ENCODE measurements around the gene GRPEL2. TPM values are rescaled to one million over a fixed set of nuclear protein-coding genes. Genes with fewer than 3 reads are reported as not detected.

GRPEL2 gene
- total RNA-seq, 1 experiment from 2014 or later, result 22.0 TPM

GRCh38 chr5:149340920-149341319 is 4.4 kb upstream of the GRPEL2 start:
- H3K4me1 ChIP-seq (ENCODE audit: low read length), result peaks cover 10% of the 10 kb centered on the region

GRCh38 chr5:149341876-149342275 is 3.4 kb upstream of the GRPEL2 start:
- Histone ChIP-seq H3K27ac (ENCODE audit: low read length) (no peak overlapping the region), H3K79me2 (ENCODE audit: low read length) (peaks cover 14% of the 10 kb centered on the region), H3K9ac (ENCODE audit: low read length) (no peak overlapping the region), H3K36me3 (ENCODE audit: insufficient read depth, low read length) (peaks cover under 1% of the 10 kb centered on the region; the same call in 1 of the 2 replicates), H4K20me1 (ENCODE audit: insufficient read depth, low read depth, low read length) (no peaks in the 10 kb centered on the region), H3K4me3 (ENCODE audit: low read length) (no peak overlapping the region), H3K9me3 (ENCODE audit: low read length) (no peaks in the 10 kb centered on the region), H3K4me1 (ENCODE audit: low read length) (peaks cover 15% of the 10 kb centered on the region), H3K27me3 (ENCODE audit: low read length) (no peaks in the 10 kb centered on the region), H3K9me2 (replicated peaks; ENCODE audit: insufficient read depth, low read length) (no peaks in the 10 kb centered on the region), H2AFZ (ENCODE audit: low read length) (no peak overlapping the region), H3K4me2 (ENCODE audit: low read depth, low read length, poor library complexity, severe bottlenecking) (no peak overlapping the region)
- DNase-seq, result no peak

More at GRCh38 chr5:149340920-149341319, 4.4 kb upstream of the GRPEL2 start:
- no peaks in the 10 kb centered on the region for H4K20me1 ChIP-seq (ENCODE audit: insufficient read depth, low read depth, low read length)
- H3K4me2 ChIP-seq (ENCODE audit: low read depth, low read length, poor library complexity, severe bottlenecking), result no peak overlapping the region
- H3K4me3 ChIP-seq (ENCODE audit: low read length), result no peak overlapping the region
- H3K9me3 ChIP-seq (ENCODE audit: low read length), result no peaks in the 10 kb centered on the region
- no peaks in the 10 kb centered on the region for H3K27me3 ChIP-seq (ENCODE audit: low read length)
- no peak overlapping the region for H3K27ac ChIP-seq (ENCODE audit: low read length)
- no peak for DNase-seq
- peaks cover 5% of the 10 kb centered on the region for H3K79me2 ChIP-seq (ENCODE audit: low read length)
- no peaks in the 10 kb centered on the region for H3K36me3 ChIP-seq (ENCODE audit: insufficient read depth, low read length)
- no peak overlapping the region for H2AFZ ChIP-seq (ENCODE audit: low read length)
- no peaks in the 10 kb centered on the region for H3K9me2 ChIP-seq (replicated peaks; ENCODE audit: insufficient read depth, low read length)
- H3K9ac ChIP-seq (ENCODE audit: low read length), result no peak overlapping the region

GRCh38 chr5:149344151-149344550 is 1.1 kb upstream of the GRPEL2 start:
- Histone ChIP-seq H3K27ac (ENCODE audit: low read length) (no peak overlapping the region), H3K9ac (ENCODE audit: low read length) (peak overlapping the region; percentile 91)

GRCh38 chr5:149345892-149346222 is 558 bp downstream of the GRPEL2 start:
- H3K4me3 ChIP-seq (ENCODE audit: low read length), result peak overlapping the region; percentile 87
- peak overlapping the region; percentile 91 for H3K9ac ChIP-seq (ENCODE audit: low read length)

More at GRCh38 chr5:149344151-149344550, 1.1 kb upstream of the GRPEL2 start:
- peaks cover 33% of the 10 kb centered on the region for H3K4me1 ChIP-seq (ENCODE audit: low read length)
- no peak overlapping the region for H2AFZ ChIP-seq (ENCODE audit: low read length)
- DNase-seq, result no peak
- H3K9me2 ChIP-seq (replicated peaks; ENCODE audit: insufficient read depth, low read length), result no peaks in the 10 kb centered on the region
- H4K20me1 ChIP-seq (ENCODE audit: insufficient read depth, low read depth, low read length), result 0 out of 2 replicates have a peak, but pooled peaks cover 7% of the 10 kb centered on the region
- H3K27me3 ChIP-seq (ENCODE audit: low read length), result no peaks in the 10 kb centered on the region
- peak overlapping the region; percentile 97 for H3K4me2 ChIP-seq (ENCODE audit: low read depth, low read length, poor library complexity, severe bottlenecking)
- H3K4me3 ChIP-seq (ENCODE audit: low read length), result peak overlapping the region; percentile 87
- H3K79me2 ChIP-seq (ENCODE audit: low read length), result peaks cover 34% of the 10 kb centered on the region
- no peaks in the 10 kb centered on the region for H3K9me3 ChIP-seq (ENCODE audit: low read length)
- H3K36me3 ChIP-seq (ENCODE audit: insufficient read depth, low read length), result peaks cover 21% of the 10 kb centered on the region

GRCh38 chr5:149348518-149348917 is 3.2 kb downstream of the GRPEL2 start:
- Histone ChIP-seq H3K9me3 (ENCODE audit: low read length) (no peaks in the 10 kb centered on the region), H4K20me1 (ENCODE audit: insufficient read depth, low read depth, low read length) (0 out of 2 replicates have a peak, but pooled peaks cover 7% of the 10 kb centered on the region), H2AFZ (ENCODE audit: low read length) (no peak overlapping the region), H3K9ac (ENCODE audit: low read length) (no peak overlapping the region), H3K36me3 (ENCODE audit: insufficient read depth, low read length) (peaks cover 63% of the 10 kb centered on the region), H3K27me3 (ENCODE audit: low read length) (no peaks in the 10 kb centered on the region), H3K4me3 (ENCODE audit: low read length) (no peak overlapping the region), H3K27ac (ENCODE audit: low read length) (no peak overlapping the region), H3K4me1 (ENCODE audit: low read length) (peaks cover 33% of the 10 kb centered on the region), H3K9me2 (replicated peaks; ENCODE audit: insufficient read depth, low read length) (no peaks in the 10 kb centered on the region), H3K79me2 (ENCODE audit: low read length) (peaks cover 72% of the 10 kb centered on the region), H3K4me2 (ENCODE audit: low read depth, low read length, poor library complexity, severe bottlenecking) (no peak overlapping the region)
- no peak for DNase-seq

More at GRCh38 chr5:149345892-149346222, 558 bp downstream of the GRPEL2 start:
- Histone ChIP-seq H3K27me3 (ENCODE audit: low read length) (no peaks in the 10 kb centered on the region), H3K9me3 (ENCODE audit: low read length) (no peaks in the 10 kb centered on the region), H3K27ac (ENCODE audit: low read length) (peak overlapping the region; percentile 81), H3K4me2 (ENCODE audit: low read depth, low read length, poor library complexity, severe bottlenecking) (peak overlapping the region; percentile 97), H3K36me3 (ENCODE audit: insufficient read depth, low read length) (peaks cover 36% of the 10 kb centered on the region), H3K4me1 (ENCODE audit: low read length) (peaks cover 33% of the 10 kb centered on the region), H3K79me2 (ENCODE audit: low read length) (peaks cover 46% of the 10 kb centered on the region), H4K20me1 (ENCODE audit: insufficient read depth, low read depth, low read length) (0 out of 2 replicates have a peak, but pooled peaks cover 7% of the 10 kb centered on the region), H2AFZ (ENCODE audit: low read length) (no peak overlapping the region), H3K9me2 (replicated peaks; ENCODE audit: insufficient read depth, low read length) (no peaks in the 10 kb centered on the region)
- DNase-seq, result peak; percentile 69

- 0 out of 2 replicates have a peak, but pooled peaks cover 7% of the 10 kb centered on the region for H4K20me1 ChIP-seq (ENCODE audit: insufficient read depth, low read depth, low read length)
- no peaks in the 10 kb centered on the region for H3K9me2 ChIP-seq (replicated peaks; ENCODE audit: insufficient read depth, low read length)
- no peak overlapping the region for H2AFZ ChIP-seq (ENCODE audit: low read length)
- no peaks in the 10 kb centered on the region for H3K27me3 ChIP-seq (ENCODE audit: low read length)
- H3K4me2 ChIP-seq (ENCODE audit: low read depth, low read length, poor library complexity, severe bottlenecking), result no peak overlapping the region
- no peak overlapping the region for H3K9ac ChIP-seq (ENCODE audit: low read length)
- no peak for DNase-seq
- no peaks in the 10 kb centered on the region for H3K9me3 ChIP-seq (ENCODE audit: low read length)
- H3K4me1 ChIP-seq (ENCODE audit: low read length), result peaks cover 27% of the 10 kb centered on the region
- H3K27ac ChIP-seq (ENCODE audit: low read length), result no peak overlapping the region
- peaks cover 69% of the 10 kb centered on the region for H3K36me3 ChIP-seq (ENCODE audit: insufficient read depth, low read length)
- H3K4me3 ChIP-seq (ENCODE audit: low read length), result no peak overlapping the region
- H3K79me2 ChIP-seq (ENCODE audit: low read length), result peaks cover 72% of the 10 kb centered on the region
These were observed 4.1 kb downstream of the GRPEL2 start for GRCh38 chr5:149349382-149349781.

- H2AFZ ChIP-seq (ENCODE audit: low read length), result no peak overlapping the region
- 0 out of 2 replicates have a peak, but pooled peaks cover 7% of the 10 kb centered on the region for H4K20me1 ChIP-seq (ENCODE audit: insufficient read depth, low read depth, low read length)
- no peak overlapping the region for H3K4me3 ChIP-seq (ENCODE audit: low read length)
- peaks cover 73% of the 10 kb centered on the region for H3K36me3 ChIP-seq (ENCODE audit: insufficient read depth, low read length)
- H3K4me1 ChIP-seq (ENCODE audit: low read length), result peaks cover 18% of the 10 kb centered on the region
- no peaks in the 10 kb centered on the region for H3K27me3 ChIP-seq (ENCODE audit: low read length)
- H3K9ac ChIP-seq (ENCODE audit: low read length), result no peak overlapping the region
- H3K9me3 ChIP-seq (ENCODE audit: low read length), result no peaks in the 10 kb centered on the region
- no peak overlapping the region for H3K4me2 ChIP-seq (ENCODE audit: low read depth, low read length, poor library complexity, severe bottlenecking)
- H3K27ac ChIP-seq (ENCODE audit: low read length), result no peak overlapping the region
- no peak for DNase-seq
- H3K9me2 ChIP-seq (replicated peaks; ENCODE audit: insufficient read depth, low read length), result no peaks in the 10 kb centered on the region
- H3K79me2 ChIP-seq (ENCODE audit: low read length), result peaks cover 65% of the 10 kb centered on the region
These were observed 6.9 kb downstream of the GRPEL2 start for GRCh38 chr5:149352169-149352568.

- Histone ChIP-seq H3K4me3 (ENCODE audit: low read length) (no peak overlapping the region), H3K4me1 (ENCODE audit: low read length) (peaks cover 11% of the 10 kb centered on the region), H3K9me2 (replicated peaks; ENCODE audit: insufficient read depth, low read length) (no peaks in the 10 kb centered on the region), H2AFZ (ENCODE audit: low read length) (no peak overlapping the region), H3K27me3 (ENCODE audit: low read length) (no peaks in the 10 kb centered on the region), H4K20me1 (ENCODE audit: insufficient read depth, low read depth, low read length) (no peaks in the 10 kb centered on the region), H3K9ac (ENCODE audit: low read length) (no peak overlapping the region), H3K79me2 (ENCODE audit: low read length) (peaks cover 59% of the 10 kb centered on the region), H3K27ac (ENCODE audit: low read length) (no peak overlapping the region), H3K36me3 (ENCODE audit: insufficient read depth, low read length) (peaks cover 57% of the 10 kb centered on the region), H3K4me2 (ENCODE audit: low read depth, low read length, poor library complexity, severe bottlenecking) (no peak overlapping the region), H3K9me3 (ENCODE audit: low read length) (no peaks in the 10 kb centered on the region)
- DNase-seq, result no peak
These were observed 8.6 kb downstream of the GRPEL2 start for GRCh38 chr5:149353911-149354310.
